Loucy (cell line): ENCODE results near the gene CETP.

Experiments used
- CTCF ChIP-seq: fragments of 200-600 bp; sonication (generic); conservative IDR thresholded peaks from 2 replicates; pipeline ENCODE4 v1.5.1; 2014; ENCODE audit warnings: mild to moderate bottlenecking, antibody characterized with exemption, low read length
- EZH2phosphoT487 ChIP-seq: fragments of 200-600 bp; IDR thresholded peaks from 2 replicates; pipeline ENCODE4 v1.6.1; 2018; ENCODE audit warnings: antibody characterized with exemption, mild to moderate bottlenecking, moderate library complexity, borderline replicate concordance

- no peak for TF ChIP-seq CTCF
- no peak for TF ChIP-seq EZH2phosphoT487
Observed at GRCh38 chr16:56933828-56934598, 27.7 kb upstream of the CETP start.
